ENCODE measurements around the gene GRAP2. TPM values are rescaled to one million over a fixed set of nuclear protein-coding genes. Genes with fewer than 3 reads are reported as not detected.

GRAP2 gene
- total and polyA plus RNA-seq, 10 of the 15 experiments (the other 5 are each of a cell fraction or from before 2014, with no cell fraction given): 3.3 to 79.1 (median 59.6) TPM

DNA sequence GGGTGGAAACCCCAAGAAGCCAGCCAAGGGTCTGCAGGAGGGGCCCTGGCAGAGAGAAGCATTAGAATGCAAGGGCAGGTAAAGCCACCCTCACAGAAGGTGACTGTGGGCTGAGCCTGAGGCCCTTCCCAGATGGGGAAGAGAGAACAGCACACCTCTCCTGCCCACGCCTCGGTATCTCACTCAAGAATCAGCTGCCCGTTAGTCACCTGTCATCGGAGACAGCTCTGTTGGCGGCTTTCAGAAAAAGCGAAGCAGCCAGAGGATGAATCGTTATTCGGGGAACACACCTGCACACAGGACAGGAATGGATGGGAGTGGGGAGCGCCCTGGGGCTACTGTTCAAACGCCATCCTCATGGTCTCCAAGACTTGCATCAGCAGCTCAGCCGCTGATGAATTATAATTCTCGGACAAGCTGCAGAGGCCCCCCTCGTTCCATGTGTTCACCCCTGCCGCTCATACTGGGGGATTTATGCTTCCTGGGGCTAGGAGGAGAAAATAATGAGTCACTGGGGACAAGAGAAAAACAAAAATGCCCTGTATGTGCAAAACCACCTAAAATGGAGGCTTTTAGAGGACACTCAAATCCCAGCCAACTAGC, 37.7 kb downstream of the GRAP2 start:
- H3K27ac ChIP-seq (ENCODE audit: control insufficient read depth, insufficient read depth): no peak overlapping the region

More for the DNA sequence above, 37.7 kb downstream of the GRAP2 start:
- no peak overlapping the region for H2AFZ ChIP-seq (ENCODE audit: control insufficient read depth, low read depth, low read length)
- intact Hi-C loops (cut with micrococcal nuclease; ENCODE audit: unreplicated experiment): loop anchor here (10.0 kb wide), 2 partner anchors 86 to 304 kb away; no protein-coding TSS in a partner anchor
- H3K4me1 ChIP-seq (ENCODE audit: control insufficient read depth, insufficient read depth, low read length): peaks cover 9% of the 10 kb centered on the region
- peaks cover 68% of the 10 kb centered on the region for H3K79me2 ChIP-seq (ENCODE audit: control insufficient read depth, insufficient read depth, low read length)
- H3K4me3 ChIP-seq: no peak overlapping the region
- ChIA-PET POLR2A (no interaction called here), RAD21 (ENCODE audit: unreplicated experiment) (no interaction called here), SMC1A (ENCODE audit: uncharacterized antibody, unreplicated experiment) (no interaction called here), CTCF (no interaction called here)
- in situ Hi-C loops (cut with MboI): no loop called here
- H3K9me3 ChIP-seq (replicated peaks; ENCODE audit: control insufficient read depth, insufficient read depth, low read length): no peaks in the 10 kb centered on the region
- H3K36me3 ChIP-seq (ENCODE audit: control insufficient read depth in 2 of 2, insufficient read depth in 2 of 2, low read length in 1 of 2): peaks cover 8 to 11% of the 10 kb centered on the region in 2 experiments; a peak in 3 of 4 replicates
- DNase-seq (ENCODE audit: low read depth, low spot score): no peak
- H3K9ac ChIP-seq (ENCODE audit: control insufficient read depth, insufficient read depth, low read length): no peak overlapping the region
- no peaks in the 10 kb centered on the region for H3K27me3 ChIP-seq (replicated peaks in 1 of 2; ENCODE audit: control insufficient read depth in 2 of 2, insufficient read depth in 2 of 2, low read length in 1 of 2)
- no peak for FAIRE-seq
- TF ChIP-seq YY1 (IDR thresholded peaks at IDR 0.05; ENCODE audit: low read depth, low read length) (no peak), IKZF2 (IDR thresholded peaks at IDR 0.05) (no peak), PKNOX1 (IDR thresholded peaks at IDR 0.05) (no peak), MTA2 (IDR thresholded peaks at IDR 0.05; ENCODE audit: low read depth) (no peak), BRCA1 (IDR thresholded peaks at IDR 0.05; ENCODE audit: low read depth, low read length) (no peak), SMC3 (IDR thresholded peaks at IDR 0.05; ENCODE audit: borderline replicate concordance, low read length) (no peak), NR2C1 (IDR thresholded peaks at IDR 0.05) (no peak)
- TF ChIP-seq, protein P1, sequence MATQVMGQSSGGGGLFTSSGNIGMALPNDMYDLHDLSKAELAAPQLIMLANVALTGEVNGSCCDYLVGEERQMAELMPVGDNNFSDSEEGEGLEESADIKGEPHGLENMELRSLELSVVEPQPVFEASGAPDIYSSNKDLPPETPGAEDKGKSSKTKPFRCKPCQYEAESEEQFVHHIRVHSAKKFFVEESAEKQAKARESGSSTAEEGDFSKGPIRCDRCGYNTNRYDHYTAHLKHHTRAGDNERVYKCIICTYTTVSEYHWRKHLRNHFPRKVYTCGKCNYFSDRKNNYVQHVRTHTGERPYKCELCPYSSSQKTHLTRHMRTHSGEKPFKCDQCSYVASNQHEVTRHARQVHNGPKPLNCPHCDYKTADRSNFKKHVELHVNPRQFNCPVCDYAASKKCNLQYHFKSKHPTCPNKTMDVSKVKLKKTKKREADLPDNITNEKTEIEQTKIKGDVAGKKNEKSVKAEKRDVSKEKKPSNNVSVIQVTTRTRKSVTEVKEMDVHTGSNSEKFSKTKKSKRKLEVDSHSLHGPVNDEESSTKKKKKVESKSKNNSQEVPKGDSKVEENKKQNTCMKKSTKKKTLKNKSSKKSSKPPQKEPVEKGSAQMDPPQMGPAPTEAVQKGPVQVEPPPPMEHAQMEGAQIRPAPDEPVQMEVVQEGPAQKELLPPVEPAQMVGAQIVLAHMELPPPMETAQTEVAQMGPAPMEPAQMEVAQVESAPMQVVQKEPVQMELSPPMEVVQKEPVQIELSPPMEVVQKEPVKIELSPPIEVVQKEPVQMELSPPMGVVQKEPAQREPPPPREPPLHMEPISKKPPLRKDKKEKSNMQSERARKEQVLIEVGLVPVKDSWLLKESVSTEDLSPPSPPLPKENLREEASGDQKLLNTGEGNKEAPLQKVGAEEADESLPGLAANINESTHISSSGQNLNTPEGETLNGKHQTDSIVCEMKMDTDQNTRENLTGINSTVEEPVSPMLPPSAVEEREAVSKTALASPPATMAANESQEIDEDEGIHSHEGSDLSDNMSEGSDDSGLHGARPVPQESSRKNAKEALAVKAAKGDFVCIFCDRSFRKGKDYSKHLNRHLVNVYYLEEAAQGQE (IDR thresholded peaks at IDR 0.05; ENCODE audit: low read depth, low read length): no peak
- TF ChIP-seq, protein P2, sequence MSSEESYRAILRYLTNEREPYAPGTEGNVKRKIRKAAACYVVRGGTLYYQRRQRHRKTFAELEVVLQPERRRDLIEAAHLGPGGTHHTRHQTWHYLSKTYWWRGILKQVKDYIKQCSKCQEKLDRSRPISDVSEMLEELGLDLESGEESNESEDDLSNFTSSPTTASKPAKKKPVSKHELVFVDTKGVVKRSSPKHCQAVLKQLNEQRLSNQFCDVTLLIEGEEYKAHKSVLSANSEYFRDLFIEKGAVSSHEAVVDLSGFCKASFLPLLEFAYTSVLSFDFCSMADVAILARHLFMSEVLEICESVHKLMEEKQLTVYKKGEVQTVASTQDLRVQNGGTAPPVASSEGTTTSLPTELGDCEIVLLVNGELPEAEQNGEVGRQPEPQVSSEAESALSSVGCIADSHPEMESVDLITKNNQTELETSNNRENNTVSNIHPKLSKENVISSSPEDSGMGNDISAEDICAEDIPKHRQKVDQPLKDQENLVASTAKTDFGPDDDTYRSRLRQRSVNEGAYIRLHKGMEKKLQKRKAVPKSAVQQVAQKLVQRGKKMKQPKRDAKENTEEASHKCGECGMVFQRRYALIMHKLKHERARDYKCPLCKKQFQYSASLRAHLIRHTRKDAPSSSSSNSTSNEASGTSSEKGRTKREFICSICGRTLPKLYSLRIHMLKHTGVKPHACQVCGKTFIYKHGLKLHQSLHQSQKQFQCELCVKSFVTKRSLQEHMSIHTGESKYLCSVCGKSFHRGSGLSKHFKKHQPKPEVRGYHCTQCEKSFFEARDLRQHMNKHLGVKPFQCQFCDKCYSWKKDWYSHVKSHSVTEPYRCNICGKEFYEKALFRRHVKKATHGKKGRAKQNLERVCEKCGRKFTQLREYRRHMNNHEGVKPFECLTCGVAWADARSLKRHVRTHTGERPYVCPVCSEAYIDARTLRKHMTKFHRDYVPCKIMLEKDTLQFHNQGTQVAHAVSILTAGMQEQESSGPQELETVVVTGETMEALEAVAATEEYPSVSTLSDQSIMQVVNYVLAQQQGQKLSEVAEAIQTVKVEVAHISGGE (CRISPR knock-in tag; IDR thresholded peaks at IDR 0.05): no peak
- peaks cover 2% of the 10 kb centered on the region; the same call in 1 of the 2 replicates for H4K20me1 ChIP-seq (ENCODE audit: control insufficient read depth, insufficient read depth)
- H3K4me2 ChIP-seq (ENCODE audit: control insufficient read depth, insufficient read depth): no peak overlapping the region
- no peak for ATAC-seq
- BruUV-seq (replicated peaks): no TSS peak
- WGBS (ENCODE audit: insufficient coverage, insufficient replicate concordance, low lambda C conversion rate, missing lambda C conversion rate): 77% methylated on average over 14 of the region's 14 CpGs
